Spinal cord (tissue), 10 donors: ENCODE measurements around the gene LRRC27. TPM values are rescaled to one million over a fixed set of nuclear protein-coding genes. Genes with fewer than 3 reads are reported as not detected.
A peak's percentile ranks its signal among the peaks of the same experiment; 100 is the strongest.

Source experiments
- DNase-seq, 6 donors: peaks; one replicate each; pipeline versions ENCODE4 v3.0.0 to v3.0.0-alpha.2; 2013 to 2015; ENCODE audit warnings: low spot score in 6 of 6, low read depth in 4 of 6
- H3K27ac ChIP-seq: one replicate; pipeline ENCODE4 v1.5.1; 2013; ENCODE audit warnings: low read depth, low read length, control low read depth
- H3K27me3 ChIP-seq: one replicate; pipeline ENCODE4 v1.6.1; 2013; ENCODE audit warnings: low read length; ENCODE audit not compliant: control insufficient read depth, insufficient read depth
- H3K36me3 ChIP-seq: one replicate; pipeline ENCODE4 v1.6.1; 2013; ENCODE audit warnings: low read length; ENCODE audit not compliant: control insufficient read depth, insufficient read depth
- H3K4me1 ChIP-seq: one replicate; pipeline ENCODE4 v1.6.1; 2013; ENCODE audit warnings: low read length; ENCODE audit not compliant: control insufficient read depth, insufficient read depth
- H3K4me3 ChIP-seq: one replicate; pipeline ENCODE4 v1.5.1; 2013; ENCODE audit warnings: low read depth, low read length, control low read depth
- H3K9me3 ChIP-seq: one replicate; pipeline ENCODE4 v1.6.1; 2013; ENCODE audit warnings: low read length; ENCODE audit not compliant: control insufficient read depth, insufficient read depth
- WGBS: methylation state at CpG from one replicate; pipeline ENCODE4 v1.1.5; 2013; ENCODE audit warnings: missing lambda C conversion rate; ENCODE audit not compliant: insufficient coverage; 5-methylcytosine and 5-hydroxymethylcytosine counted together
- polyA plus RNA-seq, 2 donors: library from polyadenylated mRNA; unstranded; fragments of 120-200 nt; gene quantifications; one replicate each; pipeline ENCODE4 v1.2.1, GENCODE V29; 2013; ENCODE audit not compliant: insufficient read length in 2 of 2
- total RNA-seq, 2 donors: library from RNA; depleted of rRNA in 1 of 2; stranded (reverse); fragments of 120-200 nt in 1 of 2; fragments of >200 nt in 1 of 2; gene quantifications; one replicate each; pipeline versions ENCODE4 v1.2.3 to v1.2.4, GENCODE V29; 2013 to 2014
- donor health status: healthy.

The LRRC27 gene
- total and polyA plus RNA-seq, 4 donors = 19.5 to 31.2 (median 26.5) TPM

GRCh38 chr10:132301371-132302330, 30.3 kb upstream of the LRRC27 start:
- DNase-seq = no peak
- Histone ChIP-seq H3K4me1 (peaks cover 42% of the 10 kb centered on the region), H3K4me3 (no peak overlapping the region), H3K27me3 (no peaks in the 10 kb centered on the region), H3K9me3 (no peaks in the 10 kb centered on the region), H3K36me3 (peaks cover 16% of the 10 kb centered on the region), H3K27ac (no peak overlapping the region)
- WGBS = 92% methylated on average over 35 of the region's 38 CpGs

GRCh38 chr10:132302421-132303310, 29.3 kb upstream of the LRRC27 start:
- H3K36me3 ChIP-seq = peaks cover 16% of the 10 kb centered on the region
- DNase-seq = no peak
- H3K4me1 ChIP-seq = peaks cover 36% of the 10 kb centered on the region
- 81% methylated on average over 21 of the region's 29 CpGs for WGBS
- no peaks in the 10 kb centered on the region for H3K27me3 ChIP-seq
- no peak overlapping the region for H3K27ac ChIP-seq
- H3K9me3 ChIP-seq = no peaks in the 10 kb centered on the region
- no peak overlapping the region for H3K4me3 ChIP-seq

DNA sequence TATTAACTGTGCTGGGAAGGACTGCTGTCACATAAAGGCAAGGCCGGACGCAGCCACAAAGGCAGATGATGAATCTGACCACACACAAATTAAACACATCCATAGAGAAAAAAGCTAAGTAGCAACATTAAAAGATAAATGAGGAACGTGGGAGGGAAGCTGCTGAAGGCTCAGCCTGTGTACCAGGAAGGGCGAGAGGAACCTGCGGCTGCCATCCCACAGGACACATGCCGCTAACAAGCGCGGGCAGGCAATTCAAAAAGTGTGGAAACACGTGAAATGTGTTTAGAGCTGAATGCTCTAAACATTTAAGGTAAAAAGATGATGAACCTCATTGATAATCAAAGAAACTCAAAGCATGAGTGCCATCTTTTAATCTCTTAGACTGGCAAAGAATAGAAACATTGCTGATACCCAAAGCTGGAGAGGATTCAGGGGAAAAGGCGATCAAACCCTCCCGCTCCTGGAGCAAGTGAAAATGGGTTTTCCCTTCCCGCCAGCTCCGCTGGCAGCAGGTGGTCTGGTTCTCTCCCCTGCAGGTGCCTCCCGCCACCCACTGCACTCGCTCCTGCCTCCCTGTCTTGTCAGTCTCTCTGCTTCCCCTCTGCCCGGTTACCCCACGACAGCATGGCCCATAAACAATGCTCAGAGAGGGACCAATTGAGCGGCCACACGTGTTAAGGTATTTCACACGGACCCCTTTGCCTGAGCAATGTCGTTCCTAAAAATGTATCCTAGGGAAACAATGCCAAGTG, 28.5 kb upstream of the LRRC27 start:
- Histone ChIP-seq H3K36me3 (peaks cover 16% of the 10 kb centered on the region), H3K9me3 (no peaks in the 10 kb centered on the region), H3K4me3 (no peak overlapping the region), H3K27ac (no peak overlapping the region), H3K4me1 (peaks cover 31% of the 10 kb centered on the region), H3K27me3 (no peaks in the 10 kb centered on the region)
- 86% methylated on average over 13 of the region's 21 CpGs for WGBS
- DNase-seq = no peak

DNA sequence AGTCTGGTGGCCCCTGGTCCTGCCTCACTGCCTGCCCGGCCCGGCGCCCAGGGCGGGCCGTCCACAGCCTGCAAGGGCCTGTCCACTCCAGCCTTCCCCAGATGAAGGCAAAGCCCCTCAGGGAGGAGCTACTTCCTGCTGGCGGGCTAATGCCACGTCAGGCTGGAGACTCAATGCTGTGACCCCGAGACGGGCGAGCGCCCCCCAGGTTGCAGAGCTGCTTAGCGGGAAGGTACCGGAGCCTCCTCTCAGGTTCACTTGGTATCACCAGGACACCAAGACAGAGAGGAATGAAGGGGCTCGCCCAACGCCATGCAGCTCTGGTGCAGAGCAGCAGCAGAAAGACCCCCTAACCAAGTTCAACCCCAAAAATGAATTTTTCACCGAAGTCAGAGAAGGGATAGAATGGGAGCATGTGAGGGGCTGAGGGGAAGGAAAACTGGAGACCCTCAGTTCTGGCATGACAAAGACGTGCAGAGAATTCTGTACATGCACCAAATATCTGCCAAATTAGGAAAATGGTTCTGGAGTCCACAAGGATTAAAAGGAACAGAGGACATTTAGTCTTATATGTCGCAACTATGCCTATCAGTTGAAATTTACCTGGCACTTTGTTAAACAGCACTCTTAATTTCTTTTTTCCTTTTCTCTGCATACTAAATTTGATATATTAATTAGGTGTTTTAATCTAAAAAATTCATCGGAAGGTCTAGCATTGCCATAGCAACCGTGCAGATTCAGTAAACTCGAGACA, 27.1 kb upstream of the LRRC27 start:
- Histone ChIP-seq H3K9me3 (no peaks in the 10 kb centered on the region), H3K4me3 (no peak overlapping the region), H3K27me3 (no peaks in the 10 kb centered on the region), H3K36me3 (peaks cover 16% of the 10 kb centered on the region), H3K4me1 (peaks cover 36% of the 10 kb centered on the region), H3K27ac (no peak overlapping the region)
- 89% methylated on average over 18 of the region's 21 CpGs for WGBS
- no peak for DNase-seq

GRCh38 chr10:132305654-132306342, 26.2 kb upstream of the LRRC27 start:
- H3K4me1 ChIP-seq = peaks cover 32% of the 10 kb centered on the region
- no peaks in the 10 kb centered on the region for H3K9me3 ChIP-seq
- DNase-seq = no peak
- no peak overlapping the region for H3K4me3 ChIP-seq
- H3K27me3 ChIP-seq = no peaks in the 10 kb centered on the region
- no peak overlapping the region for H3K27ac ChIP-seq
- 89% methylated on average over 20 of the region's 22 CpGs for WGBS
- peaks cover 16% of the 10 kb centered on the region for H3K36me3 ChIP-seq

DNA sequence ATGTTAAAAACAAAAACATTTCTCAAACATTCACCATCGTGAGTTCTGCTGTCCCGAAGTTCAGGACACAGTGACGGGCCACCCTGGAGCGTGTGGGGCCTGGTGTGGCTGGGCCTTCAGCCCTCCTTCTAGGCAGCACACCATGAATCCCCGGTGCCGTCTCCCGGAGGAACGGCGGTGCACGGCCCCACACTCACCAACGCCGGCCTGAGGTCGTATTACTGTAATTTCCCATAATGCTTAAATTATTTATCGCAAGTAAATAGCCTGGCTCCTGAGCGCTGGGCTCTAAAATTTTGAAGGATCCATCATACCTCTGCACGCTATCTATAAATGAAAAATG, 25.7 kb upstream of the LRRC27 start:
- H3K4me3 ChIP-seq = no peak overlapping the region

GRCh38 chr10:132306864-132307751, 24.9 kb upstream of the LRRC27 start:
- no peaks in the 10 kb centered on the region for H3K9me3 ChIP-seq
- peak in 2 of 6 donors; percentile 44 to 48 for DNase-seq
- H3K4me1 ChIP-seq = peaks cover 32% of the 10 kb centered on the region
- H3K27me3 ChIP-seq = no peaks in the 10 kb centered on the region
- H3K4me3 ChIP-seq = peak overlapping the region; percentile 45
- peaks cover 11% of the 10 kb centered on the region for H3K36me3 ChIP-seq
- 5% methylated on average over 98 of the region's 98 CpGs for WGBS
- H3K27ac ChIP-seq = no peak overlapping the region

More for the DNA sequence above, 25.7 kb upstream of the LRRC27 start:
- H3K9me3 ChIP-seq = no peaks in the 10 kb centered on the region
- no peak for DNase-seq
- H3K36me3 ChIP-seq = peaks cover 15% of the 10 kb centered on the region
- H3K27me3 ChIP-seq = no peaks in the 10 kb centered on the region
- 95% methylated on average over 14 of the region's 16 CpGs for WGBS
- H3K27ac ChIP-seq = no peak overlapping the region
- H3K4me1 ChIP-seq = peaks cover 32% of the 10 kb centered on the region
